ENCODE measurements around the gene ADCY10. TPM values are rescaled to one million over a fixed set of nuclear protein-coding genes. Genes with fewer than 3 reads are reported as not detected.

Gene ADCY10
- total and polyA plus RNA-seq, 2 of the 8 experiments (the other 6 are each of a cell fraction or from before 2014, with no cell fraction given): 0.02 TPM; not detected in 1

- H2AK5ac ChIP-seq (ENCODE audit: low read depth, low read length): no peak overlapping the region
- H3K27me3 ChIP-seq (replicated peaks in 1 of 4; ENCODE audit: control insufficient read depth in 3 of 4, extremely low read depth in 1 of 4, insufficient read depth in 3 of 4, low read length in 3 of 4): no peaks in the 10 kb centered on the region
- no peak overlapping the region for H3K27ac ChIP-seq (ENCODE audit: low read depth, low read length)
- H3K18ac ChIP-seq (ENCODE audit: extremely low read depth, low read length): no peak overlapping the region
- ChIA-PET POLR2A (ENCODE audit: partially characterized antibody) (interaction anchor here (1.3 kb wide), 1 partner anchor 15 kb away, joined by 4 read pairs; the partner anchor contains the start of genes DCAF6 and MPC2), CTCF (ENCODE audit: partially characterized antibody) (no interaction called here)
- no peak overlapping the region for H2BK120ac ChIP-seq (replicated peaks; ENCODE audit: low read depth, low read length)
- no peak for FAIRE-seq
- TF ChIP-seq PHF8 (conservative IDR thresholded peaks at IDR 0.05; ENCODE audit: low read depth, low read length) (no peak), CEBPB (IDR thresholded peaks at IDR 0.05; ENCODE audit: low read depth, low read length) (no peak), USF2 (IDR thresholded peaks at IDR 0.05; ENCODE audit: low read length) (no peak), BCL11A (IDR thresholded peaks at IDR 0.05; ENCODE audit: low read depth in 2 of 2, low read length in 2 of 2) (no peak), ATF2 (IDR thresholded peaks at IDR 0.05; ENCODE audit: low read length) (no peak), KDM4A (IDR thresholded peaks at IDR 0.05; ENCODE audit: low read depth, low read length, severe bottlenecking) (no peak), GTF2F1 (IDR thresholded peaks at IDR 0.05; ENCODE audit: borderline replicate concordance, low read depth, low read length) (no peak), CBX5 (IDR thresholded peaks at IDR 0.05; ENCODE audit: low read depth, low read length) (no peak)
- H3K4me1 ChIP-seq (replicated peaks in 1 of 4; ENCODE audit: control insufficient read depth in 3 of 4, insufficient read depth in 4 of 4, low read length in 3 of 4): no peaks in the 10 kb centered on the region
- no peaks in the 10 kb centered on the region for H3K9me3 ChIP-seq (ENCODE audit: insufficient read depth in 2 of 2, low read depth in 1 of 2, low read length in 1 of 2)
- no peak for DNase-seq (ENCODE audit: low read depth in 1 of 2, low spot score in 2 of 2)
- H3K4ac ChIP-seq (replicated peaks; ENCODE audit: insufficient read length, low read depth, low read length): no peak overlapping the region
- H2BK5ac ChIP-seq (ENCODE audit: low read depth, low read length): no peak overlapping the region
- H3K4me3 ChIP-seq (ENCODE audit: extremely low read depth in 1 of 4, insufficient read depth in 2 of 4, low read depth in 3 of 4, low read length in 4 of 4): no peak overlapping the region
- no peak overlapping the region for H2BK20ac ChIP-seq (ENCODE audit: low read length)
- no peak overlapping the region for H3K23ac ChIP-seq (ENCODE audit: insufficient read length)
- H2AFZ ChIP-seq (ENCODE audit: low read length): no peak overlapping the region
- H3K9ac ChIP-seq (replicated peaks in 1 of 4; ENCODE audit: extremely low read depth in 1 of 4, low read depth in 3 of 4, low read length in 3 of 4): no peak overlapping the region
- no peak overlapping the region for H2BK15ac ChIP-seq (ENCODE audit: low read length)
- no peaks in the 10 kb centered on the region for H3K79me2 ChIP-seq (ENCODE audit: control insufficient read depth in 1 of 2, insufficient read depth in 2 of 2, low read length in 2 of 2)
- no peak overlapping the region for H3K56ac ChIP-seq (replicated peaks; ENCODE audit: insufficient read length, low read depth, low read length)
- no peak overlapping the region for H4K8ac ChIP-seq (ENCODE audit: extremely low read depth, insufficient read depth, low read length)
- H3K79me1 ChIP-seq (ENCODE audit: low read depth, low read length): no peaks in the 10 kb centered on the region
- no peak overlapping the region for H4K91ac ChIP-seq (replicated peaks; ENCODE audit: insufficient read length, low read length)
- H4K5ac ChIP-seq (ENCODE audit: insufficient read length, low read depth, low read length): no peak overlapping the region
- peaks cover 0 to 2% of the 10 kb centered on the region in 2 experiments for H4K20me1 ChIP-seq (replicated peaks in 1 of 2; ENCODE audit: control insufficient read depth in 1 of 2, insufficient read depth in 2 of 2, low read length in 2 of 2)
- no peak overlapping the region for H2BK12ac ChIP-seq (ENCODE audit: low read depth, low read length)
- no peak overlapping the region for H3K14ac ChIP-seq (ENCODE audit: insufficient read length)
- no peaks in the 10 kb centered on the region for H3K36me3 ChIP-seq (ENCODE audit: control insufficient read depth in 2 of 4, insufficient read depth in 4 of 4, low read length in 3 of 4)
- no peak overlapping the region for H3K4me2 ChIP-seq (ENCODE audit: insufficient read depth in 1 of 2, low read depth in 2 of 2, low read length in 2 of 2)
- no peaks in the 10 kb centered on the region for H3K23me2 ChIP-seq (ENCODE audit: low read depth, low read length)
These were observed 8.1 kb upstream of the ADCY10 start for GRCh38 chr1:167922023-167922422.
